GM18502 (cell line): Measurements from ENCODE around the gene DRC7.

ENCODE experiments used
- ATAC-seq: cut with Tn5 transposase; IDR thresholded peaks from one replicate; pipeline ENCODE4 v1.9.1; 2021; ENCODE audit warnings: mild to moderate bottlenecking; ENCODE audit not compliant: unreplicated experiment, poor library complexity

The DRC7 gene

DNA sequence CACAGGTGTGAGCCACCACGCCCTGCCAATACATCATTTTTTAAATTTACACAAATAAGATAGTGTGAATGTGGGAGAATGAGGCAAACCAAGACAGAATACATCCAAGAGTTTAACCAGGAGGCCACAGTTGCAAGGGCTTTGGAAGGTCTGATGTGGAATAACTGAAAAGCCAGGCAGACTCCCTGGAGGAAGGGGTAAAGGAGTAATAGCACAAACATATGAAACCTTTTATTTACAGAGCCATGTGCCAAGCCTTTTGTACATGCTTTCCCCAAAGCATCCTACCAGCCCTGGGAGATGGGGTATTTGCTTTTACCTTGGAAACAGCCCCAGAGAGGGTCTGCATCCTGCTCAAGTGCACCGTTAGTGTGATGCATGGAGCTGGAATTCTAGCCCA lies 21.8 kb upstream of the DRC7 start:
- ATAC-seq, result no peak

- no peak for ATAC-seq
Observed at GRCh38 chr16:57675741-57676551, 18.7 kb upstream of the DRC7 start.

- ATAC-seq, result no peak
Observed at GRCh38 chr16:57676553-57677085, 18.0 kb upstream of the DRC7 start.

DNA sequence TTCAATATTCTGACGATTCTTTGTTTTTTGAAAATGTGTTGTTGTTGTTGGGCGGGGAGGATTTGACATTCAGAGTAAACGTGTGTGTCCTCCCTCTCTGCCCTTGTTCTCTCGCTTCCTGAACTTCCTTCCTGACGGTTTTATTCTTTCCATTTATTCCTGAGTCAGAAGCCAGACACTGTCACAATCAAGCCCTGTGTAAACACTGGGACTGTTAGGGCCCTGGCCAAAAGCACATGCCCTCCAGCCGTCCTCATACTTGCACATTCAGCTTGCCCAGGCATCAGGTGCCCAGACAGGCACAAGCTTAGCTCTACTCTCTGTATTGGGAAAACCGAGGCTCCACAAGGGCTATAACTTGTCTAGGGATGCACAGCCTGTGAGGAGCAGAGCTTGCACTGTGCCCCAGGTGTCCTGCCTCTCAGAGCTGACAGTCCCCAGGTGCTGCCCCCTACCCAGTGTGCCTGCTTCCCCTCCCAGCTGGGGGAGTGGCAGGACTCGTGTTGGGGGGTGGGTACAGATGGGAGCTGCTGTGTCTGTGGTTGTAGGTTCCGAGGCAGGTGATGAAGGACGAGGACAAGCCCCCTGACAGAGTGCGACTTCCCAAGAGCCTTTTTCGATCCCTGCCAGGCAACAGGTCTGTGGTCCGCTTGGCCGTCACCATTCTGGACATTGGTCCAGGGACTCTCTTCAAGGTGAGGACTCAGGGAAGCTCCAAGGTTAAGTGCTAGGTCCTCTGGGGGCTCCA lies 16.8 kb upstream of the DRC7 start:
- no peak for ATAC-seq

DNA sequence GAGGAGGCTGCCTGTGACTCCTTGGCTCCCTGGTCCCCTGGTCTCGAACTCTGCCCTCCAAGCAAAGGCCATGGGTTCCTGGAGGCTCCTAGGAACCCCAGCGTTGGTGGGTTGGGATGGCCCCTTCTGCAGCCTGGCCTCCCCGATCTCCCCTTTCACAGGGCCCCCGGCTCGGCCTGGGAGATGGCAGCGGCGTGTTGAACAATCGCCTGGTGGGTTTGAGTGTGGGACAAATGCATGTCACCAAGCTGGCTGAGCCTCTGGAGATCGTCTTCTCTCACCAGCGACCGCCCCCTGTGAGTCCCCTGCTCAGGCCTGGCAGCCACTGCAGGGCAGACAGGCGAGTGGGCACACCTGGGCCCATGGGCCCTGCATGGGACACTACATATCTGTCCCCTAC lies 15.6 kb upstream of the DRC7 start:
- ATAC-seq, result no peak

DNA sequence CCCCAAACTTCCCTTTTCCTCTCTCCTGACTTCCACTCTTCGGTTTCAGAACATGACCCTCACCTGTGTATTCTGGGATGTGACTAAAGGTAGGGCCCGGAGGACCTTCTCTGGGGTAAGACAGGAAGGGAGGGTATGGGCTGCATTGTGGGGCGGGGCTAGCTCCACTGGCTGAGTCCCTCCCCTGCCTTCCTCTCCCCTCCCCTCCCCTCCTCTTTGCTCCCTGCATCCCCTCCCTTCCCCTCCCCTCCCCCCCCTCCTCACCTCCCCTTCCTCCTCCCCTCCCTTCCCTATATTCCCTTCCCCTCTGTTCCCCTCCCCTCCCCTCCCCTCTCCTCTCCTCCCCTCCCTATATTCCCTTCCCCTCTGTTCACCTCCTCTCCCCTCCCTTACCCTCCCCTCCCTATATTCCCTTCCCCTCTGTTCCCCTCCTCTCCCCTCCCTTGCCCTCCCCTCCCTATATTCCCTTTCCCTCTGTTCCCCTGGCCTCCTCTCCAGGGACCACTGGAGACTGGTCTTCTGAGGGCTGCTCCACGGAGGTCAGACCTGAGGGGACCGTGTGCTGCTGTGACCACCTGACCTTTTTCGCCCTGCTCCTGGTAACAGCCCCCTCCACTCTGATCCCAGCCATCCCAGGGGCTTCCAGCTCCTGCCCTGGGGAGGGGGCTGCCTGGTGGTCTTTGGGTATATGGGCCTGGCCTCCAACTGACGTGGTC lies 14.7 kb upstream of the DRC7 start:
- no peak for ATAC-seq

- ATAC-seq, result no peak
Observed at GRCh38 chr16:57680842-57681375, 13.7 kb upstream of the DRC7 start.

- no peak for ATAC-seq
Observed at GRCh38 chr16:57681950-57682728, 12.5 kb upstream of the DRC7 start.

DNA sequence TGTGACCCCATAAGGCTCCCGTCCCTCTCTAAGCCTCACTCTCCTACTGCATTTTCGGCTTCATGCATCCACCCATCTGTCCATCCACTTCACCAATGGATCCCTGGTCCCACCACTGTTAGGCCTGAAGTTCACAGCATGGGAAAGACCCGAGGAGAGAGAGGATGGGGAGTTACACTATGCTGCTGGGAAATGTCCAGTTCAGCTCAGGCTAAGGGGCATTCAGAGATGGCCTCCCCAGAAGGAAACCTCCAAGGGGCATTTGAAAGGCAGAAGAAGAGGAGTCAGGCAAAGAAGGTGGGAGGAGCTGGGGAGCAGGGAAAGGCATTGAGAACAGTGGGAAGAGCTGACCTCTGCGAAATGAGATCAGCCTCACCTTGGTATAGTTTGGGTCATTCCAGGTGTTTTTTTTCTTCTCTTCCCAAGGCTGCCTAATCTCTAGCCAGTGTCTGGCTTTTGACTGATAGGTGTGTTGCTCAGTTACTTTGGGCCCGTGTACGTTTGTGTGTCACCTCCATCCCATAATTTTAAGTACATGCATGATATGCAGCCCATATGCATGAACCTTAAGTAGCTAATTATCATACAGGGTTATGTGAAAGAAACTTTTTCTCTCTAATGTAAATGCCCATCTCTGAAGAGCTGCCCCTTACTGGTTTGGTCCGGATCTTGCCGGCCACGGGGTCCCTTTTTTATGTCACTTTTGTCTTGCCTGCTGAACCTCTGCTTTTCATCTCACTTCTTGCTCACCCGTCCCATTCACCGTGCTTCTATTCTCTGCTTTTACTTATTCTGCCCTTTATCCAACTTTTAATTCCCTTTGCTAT lies 11.6 kb upstream of the DRC7 start:
- ATAC-seq, result no peak

GRCh38 chr16:57683636-57684545 lies 10.7 kb upstream of the DRC7 start:
- ATAC-seq, result no peak

DNA sequence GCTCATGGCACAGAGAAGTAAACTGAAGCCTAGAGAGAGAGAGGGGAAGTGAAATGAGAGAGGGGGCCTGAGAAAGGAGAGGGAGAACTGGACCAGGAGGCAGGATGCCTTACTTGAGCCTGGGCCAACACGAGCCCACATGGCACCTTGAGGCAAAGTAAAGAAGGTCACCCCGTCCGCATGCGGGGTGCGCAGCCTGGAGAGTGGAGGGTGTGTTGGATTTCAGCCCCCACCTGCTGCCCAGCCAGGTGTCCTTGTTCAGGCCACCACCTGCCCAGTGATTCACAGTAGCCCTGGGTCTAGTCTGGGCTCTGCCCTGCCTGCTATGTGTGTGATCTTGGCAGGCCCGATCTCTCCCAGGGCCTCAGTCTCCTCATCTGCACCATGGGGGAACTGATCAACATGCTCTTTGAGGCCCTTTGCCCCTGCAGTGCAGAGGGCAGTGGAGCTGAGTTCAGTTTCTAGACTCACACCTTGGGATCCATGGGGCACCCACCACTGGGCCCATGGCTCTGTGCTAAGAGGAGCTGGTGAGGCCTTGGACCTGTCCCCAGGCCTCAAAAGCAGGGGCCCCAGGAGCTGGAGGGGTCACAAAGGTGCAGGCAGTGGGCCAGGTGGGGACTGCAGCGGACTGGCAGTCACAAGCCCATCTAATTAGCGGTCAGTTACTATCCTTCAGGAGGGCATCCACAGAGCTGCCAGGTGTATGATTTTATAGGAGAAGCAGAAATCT lies 9.8 kb upstream of the DRC7 start:
- no peak for ATAC-seq

DNA sequence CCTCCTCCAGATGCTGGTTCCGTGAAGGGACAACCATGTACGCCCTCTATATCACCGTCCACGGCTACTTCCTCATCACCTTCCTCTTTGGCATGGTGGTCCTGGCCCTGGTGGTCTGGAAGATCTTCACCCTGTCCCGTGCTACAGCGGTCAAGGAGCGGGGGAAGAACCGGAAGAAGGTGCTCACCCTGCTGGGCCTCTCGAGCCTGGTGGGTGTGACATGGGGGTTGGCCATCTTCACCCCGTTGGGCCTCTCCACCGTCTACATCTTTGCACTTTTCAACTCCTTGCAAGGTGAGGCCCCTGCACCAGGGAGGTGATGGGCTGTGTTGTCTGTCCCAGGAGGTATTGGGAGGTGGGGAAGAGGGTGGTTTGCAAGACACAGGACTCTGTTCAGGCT lies 9.0 kb upstream of the DRC7 start:
- no peak for ATAC-seq

DNA sequence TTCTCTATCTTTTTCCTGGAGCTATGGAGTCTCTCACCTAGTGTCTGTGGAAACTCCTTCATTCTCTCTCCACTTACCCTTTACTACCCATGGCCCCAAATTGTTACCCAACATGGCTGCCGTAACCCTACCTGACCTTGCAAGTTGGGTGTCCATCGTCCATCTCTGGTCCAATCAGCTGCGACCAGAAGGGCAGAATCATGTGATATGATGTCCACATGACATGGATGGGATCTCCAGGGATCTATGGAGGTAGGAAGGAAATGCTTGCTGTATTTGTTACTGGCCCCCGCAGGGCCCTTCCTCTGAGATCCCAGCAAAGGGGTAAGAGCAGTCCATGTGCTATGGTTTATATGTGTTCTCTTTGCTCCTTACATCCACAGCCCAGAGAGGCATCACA lies 8.0 kb upstream of the DRC7 start:
- ATAC-seq, result no peak

GRCh38 chr16:57687363-57687929 lies 7.2 kb upstream of the DRC7 start:
- ATAC-seq, result no peak

DNA sequence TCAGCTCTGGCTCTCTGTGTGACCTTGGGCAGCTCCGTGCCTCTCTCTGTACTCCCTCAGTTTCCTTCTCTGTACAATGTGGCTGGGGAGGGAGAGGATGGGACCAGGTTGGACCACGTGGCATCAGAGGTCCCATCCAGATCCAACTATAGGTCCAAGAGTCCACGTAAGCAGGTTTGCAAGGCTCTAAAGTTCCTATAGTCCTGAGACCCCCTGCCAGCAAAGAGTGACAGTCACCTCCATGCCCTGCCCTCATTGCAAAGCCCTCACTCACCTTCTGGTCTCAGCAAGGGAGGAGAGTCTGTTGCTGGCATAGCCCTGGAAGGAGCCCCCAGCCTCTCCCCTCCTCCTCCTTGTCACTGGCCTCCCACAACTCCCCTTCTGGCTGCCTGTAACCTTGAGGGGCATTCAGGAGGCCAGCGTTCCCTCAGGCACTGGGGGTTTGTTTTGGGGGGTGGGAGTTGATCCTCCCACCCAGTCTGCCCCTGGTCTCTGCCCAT lies 6.1 kb upstream of the DRC7 start:
- ATAC-seq, result no peak

- no peak for ATAC-seq
Observed at GRCh38 chr16:57688987-57689761, 5.4 kb upstream of the DRC7 start.
